ENCODE measurements around the gene RETREG3.

RETREG3 gene

DNA sequence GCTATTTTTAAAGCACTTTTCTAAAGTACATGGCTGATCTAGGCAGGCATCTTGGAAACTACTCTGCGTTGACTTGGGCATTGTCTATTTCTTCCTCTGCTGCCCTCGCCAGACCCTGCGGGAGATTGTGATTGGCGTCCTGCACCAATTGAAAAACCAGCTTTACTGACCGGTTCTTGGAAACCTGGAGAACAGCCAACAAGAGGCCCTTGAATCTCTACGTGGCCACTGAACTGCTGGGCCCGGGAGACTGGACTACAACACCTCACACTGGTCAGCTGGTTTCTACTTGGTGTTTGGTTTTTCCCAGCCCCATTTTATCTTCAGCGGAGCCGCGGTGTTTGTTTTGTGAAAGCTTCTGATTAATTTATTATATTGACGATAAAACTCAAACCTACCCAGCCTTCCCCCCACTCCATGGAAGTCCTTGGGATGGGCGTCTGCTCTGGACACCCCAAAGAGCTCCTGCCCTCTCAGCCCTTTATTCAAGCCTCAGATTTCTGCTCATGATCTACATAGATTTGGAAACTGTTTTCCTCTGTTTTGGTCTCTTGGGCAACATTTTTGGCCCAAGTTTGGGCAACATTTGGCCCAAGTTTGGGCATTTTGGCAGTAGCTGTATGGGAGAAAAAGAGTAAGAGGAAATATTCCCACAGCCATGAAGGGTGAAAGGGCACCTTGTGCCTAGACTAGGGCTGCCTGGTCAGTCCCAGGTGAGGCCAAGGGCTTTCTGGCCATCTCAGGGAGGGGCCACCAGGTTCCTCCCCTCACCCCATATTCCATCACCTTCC lies 37.5 kb downstream of the RETREG3 start:
- Mint-ChIP-seq H3K9me3 (no peaks in the 10 kb centered on the region), H3K4me1 (ENCODE audit: low read depth) (peaks cover 28% of the 10 kb centered on the region), H3K27me3 (ENCODE audit: low read depth) (no peaks in the 10 kb centered on the region), H3K4me3 (no peak overlapping the region), H3K27ac (no peak overlapping the region), H3K36me3 (ENCODE audit: low read depth) (peaks cover 65% of the 10 kb centered on the region)
- no peak for DNase-seq (ENCODE audit: low spot score)

DNA sequence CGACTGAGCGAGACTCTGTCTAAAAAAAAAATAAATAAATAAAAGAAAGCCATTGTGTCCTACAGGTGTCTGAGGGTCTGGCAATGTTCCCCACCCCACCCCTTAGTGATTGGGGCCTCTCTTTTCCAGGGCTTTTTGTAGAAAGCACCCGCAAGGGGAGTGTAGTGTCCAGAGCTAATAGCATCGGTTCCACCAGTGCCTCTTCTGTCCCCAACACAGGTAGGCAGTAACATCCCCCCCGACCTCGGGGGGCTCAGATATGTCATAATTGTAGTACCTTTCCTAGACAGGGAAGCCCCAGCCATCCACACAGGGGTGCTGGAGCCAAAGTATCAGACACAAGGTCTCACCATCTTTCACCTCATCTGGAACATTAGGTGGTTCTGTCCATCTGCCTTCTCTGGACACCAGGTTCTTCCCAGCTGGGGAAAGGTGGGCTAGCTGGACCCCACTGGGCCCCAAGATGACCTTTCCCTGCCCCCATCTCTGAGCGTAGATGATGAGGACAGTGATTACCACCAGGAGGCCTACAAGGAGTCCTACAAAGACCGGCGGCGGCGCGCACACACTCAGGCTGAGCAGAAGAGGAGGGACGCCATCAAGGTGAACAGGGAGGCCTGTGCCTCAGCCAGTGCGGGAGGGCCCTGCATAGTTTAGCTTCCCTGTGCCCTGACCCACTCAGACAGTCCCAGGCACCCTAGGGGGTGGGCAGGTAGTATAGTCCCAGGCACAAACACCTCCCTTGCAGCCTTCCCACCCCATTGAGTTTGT lies 40.6 kb downstream of the RETREG3 start:
- Mint-ChIP-seq H3K4me1 (ENCODE audit: low read depth) (peaks cover 23% of the 10 kb centered on the region), H3K36me3 (ENCODE audit: low read depth) (peaks cover 54% of the 10 kb centered on the region), H3K27ac (peak overlapping the region; percentile 47), H3K4me3 (peak overlapping the region; percentile 89), H3K27me3 (ENCODE audit: low read depth) (no peaks in the 10 kb centered on the region), H3K9me3 (no peaks in the 10 kb centered on the region)
- DNase-seq (ENCODE audit: low spot score) = no peak

DNA sequence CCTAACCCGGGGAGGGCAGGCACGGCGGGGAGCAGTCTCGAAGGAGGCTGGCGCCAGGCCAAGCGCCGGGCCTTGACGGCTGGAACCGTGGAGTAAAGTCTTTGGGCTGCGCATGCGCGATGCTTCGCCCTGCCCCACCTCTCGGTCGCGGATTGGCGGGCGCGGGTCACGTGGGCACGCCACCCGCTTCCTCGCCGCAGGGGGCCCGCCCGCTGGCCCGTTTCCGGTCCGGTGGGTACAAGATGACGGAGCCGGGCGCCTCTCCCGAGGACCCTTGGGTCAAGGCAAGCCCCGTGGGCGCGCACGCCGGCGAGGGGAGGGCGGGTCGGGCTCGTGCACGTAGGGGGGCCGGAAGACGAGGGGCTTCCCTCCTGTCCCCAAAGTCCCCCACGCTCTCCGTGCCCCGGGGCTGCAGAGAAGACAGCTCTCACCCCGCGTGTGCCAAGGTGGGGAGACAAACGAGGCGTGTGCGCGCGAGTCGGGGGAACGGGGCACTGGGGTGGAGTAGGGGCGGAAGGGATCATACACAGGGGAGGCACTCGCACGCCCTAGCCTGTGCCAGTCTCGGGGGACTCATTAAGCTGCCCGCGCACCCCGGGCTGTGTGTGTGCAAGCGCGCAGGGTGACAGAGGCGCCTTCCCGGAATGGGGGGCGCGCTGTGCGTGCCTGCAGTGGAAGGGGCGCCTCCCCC lies 42.1 kb downstream of the RETREG3 start, which contains the start of gene MLX:
Gene MLX (plus strand): TSS at position 218 of the 691 bp plus-strand sequence. CDS start 25 bp downstream, at position 243.
- peaks cover 49% of the 10 kb centered on the region for H3K36me3 Mint-ChIP-seq (ENCODE audit: low read depth)
- H3K27ac Mint-ChIP-seq = peak within 1 kb of the TSS; percentile 96
- no peaks in the 10 kb centered on the region for H3K27me3 Mint-ChIP-seq (ENCODE audit: low read depth)
- no peaks in the 10 kb centered on the region for H3K9me3 Mint-ChIP-seq
- peak within 1 kb of the TSS; percentile 89 for H3K4me3 Mint-ChIP-seq
- peak; percentile 93 for DNase-seq (ENCODE audit: low spot score)
- H3K4me1 Mint-ChIP-seq (ENCODE audit: low read depth) = peaks cover 23% of the 10 kb centered on the region

DNA sequence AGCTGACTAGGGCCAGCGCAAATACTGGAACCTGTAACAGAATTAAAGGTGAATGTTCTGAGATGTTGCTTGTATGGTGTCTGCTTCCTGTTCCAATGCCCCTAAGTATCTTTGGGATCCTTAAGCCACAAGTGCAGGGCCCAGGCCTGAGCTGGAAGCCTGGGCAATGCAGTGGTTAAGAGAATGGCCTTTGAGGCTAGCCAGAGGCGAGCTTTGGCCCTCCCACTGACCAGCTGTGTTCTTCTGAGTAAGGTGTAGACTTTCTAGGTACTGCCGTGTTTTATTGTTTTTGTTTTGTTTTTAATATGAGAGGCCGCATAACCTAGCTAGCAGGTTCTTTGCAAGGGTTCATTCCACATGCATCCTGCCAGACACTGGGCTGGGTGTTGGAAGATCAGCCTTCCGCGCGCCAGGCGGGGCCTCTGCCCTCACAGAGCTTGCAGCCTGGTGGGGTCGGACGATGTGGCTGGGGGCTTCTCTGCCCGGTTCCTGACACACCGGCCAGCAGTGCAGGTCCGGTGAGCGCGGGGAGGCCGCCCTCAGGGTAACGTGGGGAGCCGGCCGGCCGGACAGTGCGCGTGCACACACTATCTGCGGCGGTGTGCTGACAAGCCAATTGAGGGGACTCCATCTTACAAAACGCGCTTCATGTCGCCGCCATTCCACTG lies 42.8 kb downstream of the RETREG3 start:
- H3K27ac Mint-ChIP-seq = peak overlapping the region; percentile 96
- no peak for DNase-seq (ENCODE audit: low spot score)
- H3K9me3 Mint-ChIP-seq = no peaks in the 10 kb centered on the region
- peak overlapping the region; percentile 89 for H3K4me3 Mint-ChIP-seq
- peaks cover 45% of the 10 kb centered on the region for H3K36me3 Mint-ChIP-seq (ENCODE audit: low read depth)
- no peaks in the 10 kb centered on the region for H3K27me3 Mint-ChIP-seq (ENCODE audit: low read depth)
- H3K4me1 Mint-ChIP-seq (ENCODE audit: low read depth) = peaks cover 26% of the 10 kb centered on the region

DNA sequence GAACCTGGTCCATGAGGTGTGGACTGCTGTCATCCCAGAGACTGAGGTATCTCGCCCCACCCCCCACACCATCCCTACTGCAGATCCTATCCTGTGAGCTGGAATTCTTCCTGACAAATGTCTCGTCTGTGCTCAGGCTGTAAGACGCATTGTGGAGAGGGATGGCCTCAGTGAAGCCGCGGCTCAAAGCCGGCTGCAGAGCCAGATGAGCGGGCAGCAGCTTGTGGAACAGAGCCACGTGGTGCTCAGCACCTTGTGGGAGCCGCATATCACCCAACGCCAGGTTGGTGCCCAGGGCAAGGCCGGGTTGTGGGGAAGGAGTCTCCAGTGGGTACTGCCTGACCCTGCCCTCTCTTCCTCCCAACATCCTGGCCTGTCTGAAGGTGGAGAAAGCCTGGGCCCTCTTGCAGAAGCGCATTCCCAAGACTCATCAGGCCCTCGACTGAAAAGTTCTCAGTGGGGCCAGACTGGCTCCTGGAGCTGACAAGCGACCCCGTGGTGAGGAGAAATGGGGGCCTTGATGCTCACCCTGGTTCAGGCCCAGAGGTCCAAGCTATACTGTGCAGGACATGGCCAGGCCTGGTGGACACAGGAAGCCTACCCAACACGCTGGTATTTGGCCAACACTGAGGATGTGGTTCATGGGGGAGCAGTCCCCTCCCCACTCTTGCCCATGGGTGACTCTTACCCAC lies 43.5 kb downstream of the RETREG3 start:
- Mint-ChIP-seq H3K4me3 (peak overlapping the region; percentile 89), H3K36me3 (ENCODE audit: low read depth) (peaks cover 39% of the 10 kb centered on the region)

DNA sequence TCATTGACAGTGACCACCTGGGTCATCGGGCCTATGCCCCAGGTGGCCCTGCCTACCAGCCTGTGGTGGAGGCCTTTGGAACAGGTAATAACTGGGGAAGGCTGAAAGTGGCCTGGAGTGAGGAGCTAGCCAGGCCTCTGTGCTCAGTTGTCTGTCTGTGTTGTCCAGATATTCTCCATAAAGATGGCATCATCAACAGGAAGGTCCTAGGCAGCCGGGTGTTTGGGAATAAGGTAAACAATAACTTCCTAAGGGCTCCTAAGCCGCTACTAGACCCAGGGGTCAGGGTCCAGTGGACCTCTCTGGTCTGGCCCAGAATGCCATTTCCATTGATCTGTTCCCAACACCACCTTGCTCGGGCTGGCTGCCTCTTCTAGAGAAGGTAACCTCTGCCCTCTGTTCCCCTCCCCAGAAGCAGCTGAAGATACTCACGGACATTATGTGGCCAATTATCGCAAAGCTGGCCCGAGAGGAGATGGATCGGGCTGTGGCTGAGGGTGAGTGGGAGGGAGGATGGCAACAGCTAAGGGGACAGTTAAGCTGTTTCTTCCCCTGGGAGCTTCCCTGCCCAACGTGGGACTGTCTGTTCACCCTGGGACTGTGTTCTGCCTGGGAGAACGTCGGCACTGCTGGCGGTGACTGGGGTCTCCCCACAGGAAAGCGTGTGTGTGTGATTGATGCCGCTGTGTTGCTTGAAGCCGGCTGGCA lies 44.2 kb downstream of the RETREG3 start:
- no peak overlapping the region for H3K27ac Mint-ChIP-seq
- no peaks in the 10 kb centered on the region for H3K9me3 Mint-ChIP-seq
- no peak overlapping the region for H3K4me3 Mint-ChIP-seq
- peaks cover 31% of the 10 kb centered on the region for H3K4me1 Mint-ChIP-seq (ENCODE audit: low read depth)
- DNase-seq (ENCODE audit: low spot score) = no peak
- peaks cover 36% of the 10 kb centered on the region for H3K36me3 Mint-ChIP-seq (ENCODE audit: low read depth)
- no peaks in the 10 kb centered on the region for H3K27me3 Mint-ChIP-seq (ENCODE audit: low read depth)

More for the DNA sequence above, 43.5 kb downstream of the RETREG3 start:
- H3K27me3 Mint-ChIP-seq (ENCODE audit: low read depth) = no peaks in the 10 kb centered on the region
- H3K9me3 Mint-ChIP-seq = no peaks in the 10 kb centered on the region
- peaks cover 26% of the 10 kb centered on the region for H3K4me1 Mint-ChIP-seq (ENCODE audit: low read depth)
- DNase-seq (ENCODE audit: low spot score) = no peak
- H3K27ac Mint-ChIP-seq = no peak overlapping the region

DNA sequence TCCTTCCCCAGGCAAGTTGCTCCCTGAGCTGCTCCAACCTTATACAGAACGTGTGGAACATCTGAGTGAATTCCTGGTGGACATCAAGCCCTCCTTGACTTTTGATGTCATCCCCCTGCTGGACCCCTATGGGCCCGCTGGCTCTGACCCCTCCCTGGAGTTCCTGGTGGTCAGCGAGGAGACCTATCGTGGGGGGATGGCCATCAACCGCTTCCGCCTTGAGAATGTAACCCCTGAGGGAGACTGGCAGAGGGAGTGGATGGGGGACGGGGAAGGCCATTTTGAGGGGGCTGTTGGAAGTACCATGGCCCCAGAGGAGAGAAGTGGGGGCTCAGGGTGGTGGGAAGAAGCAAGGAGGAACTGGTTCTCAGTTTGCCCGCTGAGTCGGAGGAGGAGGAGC lies 45.2 kb downstream of the RETREG3 start:
- H3K4me3 Mint-ChIP-seq = peak overlapping the region; percentile 92
- H3K27me3 Mint-ChIP-seq (ENCODE audit: low read depth) = no peaks in the 10 kb centered on the region
- peaks cover 31% of the 10 kb centered on the region for H3K4me1 Mint-ChIP-seq (ENCODE audit: low read depth)

DNA sequence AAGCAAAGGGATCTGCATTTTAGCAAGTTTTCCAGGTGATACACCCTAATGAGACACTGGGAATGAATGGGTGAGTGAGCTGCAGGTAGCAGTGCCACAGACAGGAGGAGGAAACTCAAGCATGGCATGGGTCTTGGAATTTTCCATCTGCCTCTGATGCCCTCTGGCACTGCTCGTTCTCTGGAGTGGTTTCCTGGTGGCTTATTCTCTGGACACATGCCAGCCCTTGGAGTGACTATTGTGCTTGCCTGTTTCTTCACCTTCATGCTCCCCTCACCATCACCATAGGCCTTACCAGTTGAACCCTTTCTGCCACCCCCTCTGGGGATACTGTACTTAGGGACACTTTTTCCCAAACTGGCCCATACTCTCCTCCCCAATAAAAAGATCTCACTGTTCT lies 45.6 kb downstream of the RETREG3 start:
- peak overlapping the region; percentile 74 for H3K27ac Mint-ChIP-seq
- H3K9me3 Mint-ChIP-seq = no peaks in the 10 kb centered on the region
- H3K36me3 Mint-ChIP-seq (ENCODE audit: low read depth) = peaks cover 23% of the 10 kb centered on the region
- peaks cover 29% of the 10 kb centered on the region for H3K4me1 Mint-ChIP-seq (ENCODE audit: low read depth)
- no peaks in the 10 kb centered on the region for H3K27me3 Mint-ChIP-seq (ENCODE audit: low read depth)
- peak overlapping the region; percentile 92 for H3K4me3 Mint-ChIP-seq
- DNase-seq (ENCODE audit: low spot score) = no peak

More for the DNA sequence above, 45.2 kb downstream of the RETREG3 start:
- peaks cover 27% of the 10 kb centered on the region for H3K36me3 Mint-ChIP-seq (ENCODE audit: low read depth)
- H3K9me3 Mint-ChIP-seq = no peaks in the 10 kb centered on the region
- peak overlapping the region; percentile 74 for H3K27ac Mint-ChIP-seq
- DNase-seq (ENCODE audit: low spot score) = no peak

DNA sequence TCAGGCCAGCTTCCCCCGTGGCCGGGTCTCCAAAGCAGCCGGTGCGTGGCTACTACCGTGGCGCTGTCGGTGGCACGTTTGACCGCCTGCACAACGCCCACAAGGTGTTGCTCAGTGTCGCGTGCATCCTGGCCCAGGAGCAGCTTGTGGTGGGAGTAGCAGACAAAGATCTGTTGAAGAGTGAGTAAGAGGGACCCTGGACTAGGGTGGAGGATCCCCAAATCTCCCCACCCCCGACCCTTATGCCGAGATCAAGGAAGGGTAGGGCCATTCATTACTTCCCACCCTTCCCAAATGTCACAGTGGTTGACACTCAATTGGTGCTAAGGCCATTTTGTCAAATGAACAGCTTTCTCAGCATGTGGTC lies 46.0 kb downstream of the RETREG3 start:
- Mint-ChIP-seq H3K4me3 (peak overlapping the region; percentile 92), H3K36me3 (ENCODE audit: low read depth) (peaks cover 21% of the 10 kb centered on the region), H3K9me3 (no peaks in the 10 kb centered on the region), H3K27ac (peak overlapping the region; percentile 96), H3K4me1 (ENCODE audit: low read depth) (peaks cover 27% of the 10 kb centered on the region), H3K27me3 (ENCODE audit: low read depth) (no peaks in the 10 kb centered on the region)
- no peak for DNase-seq (ENCODE audit: low spot score)

DNA sequence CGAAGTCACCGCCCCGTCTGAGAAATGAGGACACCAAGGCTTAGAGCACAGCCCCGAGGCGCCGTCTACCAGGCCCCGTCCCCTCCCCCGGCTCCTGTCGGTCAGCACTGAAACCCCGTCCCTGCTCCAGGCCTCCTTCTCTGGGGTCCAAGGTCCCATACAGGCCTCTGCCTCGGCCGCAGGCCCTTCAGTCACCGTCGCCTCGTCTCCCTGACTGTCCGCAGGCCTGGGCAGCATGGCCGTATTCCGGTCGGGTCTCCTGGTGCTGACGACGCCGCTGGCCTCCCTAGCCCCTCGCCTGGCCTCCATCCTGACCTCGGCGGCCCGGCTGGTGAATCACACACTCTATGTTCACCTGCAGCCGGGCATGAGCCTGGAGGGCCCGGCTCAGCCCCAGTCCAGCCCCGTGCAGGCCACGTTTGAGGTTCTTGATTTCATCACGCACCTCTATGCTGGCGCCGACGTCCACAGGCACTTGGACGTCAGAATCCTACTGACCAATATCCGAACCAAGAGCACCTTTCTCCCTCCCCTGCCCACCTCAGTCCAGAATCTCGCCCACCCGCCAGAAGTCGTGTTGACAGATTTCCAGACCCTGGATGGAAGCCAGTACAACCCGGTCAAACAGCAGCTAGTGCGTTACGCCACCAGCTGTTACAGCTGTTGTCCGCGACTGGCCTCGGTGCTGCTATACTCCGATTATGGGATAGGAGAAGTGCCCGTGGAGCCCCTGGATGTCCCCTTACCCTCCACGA lies 46.6 kb downstream of the RETREG3 start:
- Mint-ChIP-seq H3K9me3 (no peaks in the 10 kb centered on the region), H3K27me3 (ENCODE audit: low read depth) (no peaks in the 10 kb centered on the region), H3K36me3 (ENCODE audit: low read depth) (peaks cover 18% of the 10 kb centered on the region), H3K27ac (peak overlapping the region; percentile 96), H3K4me3 (peak overlapping the region; percentile 92), H3K4me1 (ENCODE audit: low read depth) (peaks cover 24% of the 10 kb centered on the region)
- DNase-seq (ENCODE audit: low spot score) = no peak

DNA sequence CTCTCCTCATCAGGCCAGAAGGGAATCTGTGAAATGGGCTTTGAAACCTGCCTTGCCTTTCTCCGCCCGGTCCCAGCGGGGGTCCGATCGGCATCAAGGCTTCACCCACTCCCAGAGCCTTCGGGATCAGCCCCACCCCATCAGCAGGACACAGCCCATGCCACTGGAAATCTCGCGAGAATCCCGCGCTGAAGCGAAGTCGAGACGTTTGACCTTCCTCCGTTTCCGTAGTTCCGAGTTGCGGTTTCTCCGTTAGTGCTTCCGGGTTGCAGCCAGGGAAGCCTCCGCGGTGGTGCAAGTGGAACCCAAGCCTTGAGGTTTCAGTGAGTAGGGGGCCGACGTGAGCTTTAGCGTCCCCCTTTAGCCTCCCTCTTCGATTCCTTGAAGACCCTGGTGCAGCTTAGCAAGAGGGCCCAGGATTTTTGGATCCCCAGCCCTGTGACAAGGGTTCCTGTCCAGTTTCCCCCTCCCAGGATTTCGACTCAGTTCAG lies 47.2 kb downstream of the RETREG3 start, which contains the start of gene COASY:
Gene COASY (plus strand): TSS at position 252 of the 491 bp plus-strand sequence. CDS start 475 bp downstream, outside the sequence.
- Mint-ChIP-seq H3K9me3 (no peaks in the 10 kb centered on the region), H3K27me3 (ENCODE audit: low read depth) (no peaks in the 10 kb centered on the region), H3K4me1 (ENCODE audit: low read depth) (peaks cover 24% of the 10 kb centered on the region), H3K4me3 (peak within 1 kb of the TSS; percentile 92), H3K27ac (peak within 1 kb of the TSS; percentile 96), H3K36me3 (ENCODE audit: low read depth) (peaks cover 16% of the 10 kb centered on the region)
- peak; percentile 93 for DNase-seq (ENCODE audit: low spot score)

DNA sequence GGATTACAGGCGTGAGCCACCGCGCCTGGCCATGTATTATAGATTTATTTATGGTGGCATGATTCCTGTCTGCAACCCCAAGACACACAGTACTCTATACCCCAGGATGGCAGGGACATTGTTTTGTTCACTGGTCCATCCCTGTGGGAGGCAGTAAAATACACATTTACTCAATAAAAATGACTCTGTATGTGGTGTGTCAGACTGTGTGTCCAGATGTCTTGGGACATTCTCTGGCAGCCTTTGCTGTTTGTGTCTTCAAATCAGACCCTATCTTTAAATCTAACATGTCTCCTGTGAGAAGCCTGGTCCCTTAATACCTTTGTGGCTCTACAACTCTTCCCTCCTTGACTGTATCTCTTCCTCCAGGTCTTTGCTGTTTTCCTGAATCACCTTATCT lies 48.9 kb downstream of the RETREG3 start:
- no peak overlapping the region for H3K27ac Mint-ChIP-seq
- peaks cover 25% of the 10 kb centered on the region for H3K4me1 Mint-ChIP-seq (ENCODE audit: low read depth)
- H3K4me3 Mint-ChIP-seq = peak overlapping the region; percentile 56
- no peak for DNase-seq (ENCODE audit: low spot score)
- H3K27me3 Mint-ChIP-seq (ENCODE audit: low read depth) = no peaks in the 10 kb centered on the region
- no peaks in the 10 kb centered on the region for H3K9me3 Mint-ChIP-seq
- H3K36me3 Mint-ChIP-seq (ENCODE audit: low read depth) = peaks cover 13% of the 10 kb centered on the region
